Nephron (organoid): ENCODE results near the gene CAPN11.

Source experiments
- H3K27ac Mint-ChIP-seq, 3 experiments: 2 replicates each; pipeline ENCODE4 v1.8.0; 2020; ENCODE audit warnings: mixed read lengths in 3 of 3, mild to moderate bottlenecking in 2 of 3, moderate library complexity in 1 of 3
- H3K27me3 Mint-ChIP-seq: 2 replicates; pipeline ENCODE4 v1.8.0; 2021; ENCODE audit warnings: low read depth, mild to moderate bottlenecking, moderate library complexity, mixed read lengths
- H3K36me3 Mint-ChIP-seq: 2 replicates; pipeline ENCODE4 v1.8.0; 2020; ENCODE audit warnings: low read depth, mixed read lengths
- H3K4me1 Mint-ChIP-seq: 2 replicates; pipeline ENCODE4 v1.8.0; 2020; ENCODE audit warnings: mixed read lengths
- H3K4me3 Mint-ChIP-seq, 3 experiments: 2 replicates each; pipeline ENCODE4 v1.8.0; 2020; ENCODE audit warnings: mild to moderate bottlenecking in 3 of 3, mixed read lengths in 3 of 3, moderate library complexity in 2 of 3
- H3K9me3 Mint-ChIP-seq: 2 replicates; pipeline ENCODE4 v1.8.0; 2020; ENCODE audit warnings: mixed read lengths
- CTCF ChIP-seq, 3 experiments: fragments of 200-600 bp; sonication (generic); IDR thresholded peaks; one replicate each; pipeline ENCODE4 v1.5.0; 2021; ENCODE audit warnings: antibody characterized with exemption in 3 of 3; ENCODE audit not compliant: unreplicated experiment in 3 of 3

CAPN11 gene

GRCh38 chr6:44221291-44221960 is 62.8 kb downstream of the CAPN11 start:
- Mint-ChIP-seq H3K27me3 (peaks cover 12% of the 10 kb centered on the region), H3K36me3 (no peaks in the 10 kb centered on the region), H3K9me3 (no peaks in the 10 kb centered on the region), H3K4me3 (peak overlapping the region; percentile 74 to 82 (median 75)), H3K27ac (peak overlapping the region; percentile 76 to 86 (median 83)), H3K4me1 (peaks cover 64% of the 10 kb centered on the region)
- peak; percentile 55 to 68 (median 66) for TF ChIP-seq CTCF (IDR thresholded peaks at IDR 0.05; ENCODE audit: unreplicated experiment in 3 of 3)

GRCh38 chr6:44221961-44222335 is 63.3 kb downstream of the CAPN11 start:
- H3K27ac Mint-ChIP-seq: peak overlapping the region; percentile 76 to 86 (median 83)

GRCh38 chr6:44222486-44223318 is 64.1 kb downstream of the CAPN11 start:
- Mint-ChIP-seq H3K36me3 (no peaks in the 10 kb centered on the region), H3K27ac (peak overlapping the region in 2 of 3 experiments; percentile 11 to 58), H3K9me3 (no peaks in the 10 kb centered on the region), H3K27me3 (peaks cover 9% of the 10 kb centered on the region), H3K4me1 (peaks cover 63% of the 10 kb centered on the region), H3K4me3 (peak overlapping the region; percentile 80 to 83 (median 83))
- no peak for TF ChIP-seq CTCF (IDR thresholded peaks at IDR 0.05; ENCODE audit: unreplicated experiment in 3 of 3)

More at GRCh38 chr6:44221961-44222335, 63.3 kb downstream of the CAPN11 start:
- peaks cover 9% of the 10 kb centered on the region for H3K27me3 Mint-ChIP-seq
- no peaks in the 10 kb centered on the region for H3K36me3 Mint-ChIP-seq
- no peaks in the 10 kb centered on the region for H3K9me3 Mint-ChIP-seq
- peak overlapping the region; percentile 31 to 83 (median 80) for H3K4me3 Mint-ChIP-seq
- TF ChIP-seq CTCF (IDR thresholded peaks at IDR 0.05; ENCODE audit: unreplicated experiment in 3 of 3): no peak
- H3K4me1 Mint-ChIP-seq: peaks cover 64% of the 10 kb centered on the region

GRCh38 chr6:44223319-44224028 is 64.9 kb downstream of the CAPN11 start, which contains the start of gene SLC29A1:
TSS of gene SLC29A1 (plus strand) at chr6:44223595. CDS start at chr6:44227314, 3,719 bp downstream.
- H3K9me3 Mint-ChIP-seq: no peaks in the 10 kb centered on the region

More at GRCh38 chr6:44223319-44224028, 64.9 kb downstream of the CAPN11 start, which contains the start of gene SLC29A1:
- Mint-ChIP-seq H3K27ac (peak within 1 kb of the TSS; percentile 54 to 74 (median 63)), H3K4me3 (peak within 1 kb of the TSS; percentile 83 to 88 (median 83)), H3K36me3 (no peaks in the 10 kb centered on the region), H3K27me3 (peaks cover 5% of the 10 kb centered on the region), H3K4me1 (peaks cover 63% of the 10 kb centered on the region)
- TF ChIP-seq CTCF (IDR thresholded peaks at IDR 0.05; ENCODE audit: unreplicated experiment in 3 of 3): peak; percentile 16 to 29 (median 25)
